ENCODE results near the gene DDX27. TPM values are rescaled to one million over a fixed set of nuclear protein-coding genes. Genes with fewer than 3 reads are reported as not detected.
A peak's percentile ranks its signal among the peaks of the same experiment; 100 is the strongest.

DDX27 gene
- total RNA-seq, 2 donors from 2014 or later, result 10.2 to 20.6 TPM

DNA sequence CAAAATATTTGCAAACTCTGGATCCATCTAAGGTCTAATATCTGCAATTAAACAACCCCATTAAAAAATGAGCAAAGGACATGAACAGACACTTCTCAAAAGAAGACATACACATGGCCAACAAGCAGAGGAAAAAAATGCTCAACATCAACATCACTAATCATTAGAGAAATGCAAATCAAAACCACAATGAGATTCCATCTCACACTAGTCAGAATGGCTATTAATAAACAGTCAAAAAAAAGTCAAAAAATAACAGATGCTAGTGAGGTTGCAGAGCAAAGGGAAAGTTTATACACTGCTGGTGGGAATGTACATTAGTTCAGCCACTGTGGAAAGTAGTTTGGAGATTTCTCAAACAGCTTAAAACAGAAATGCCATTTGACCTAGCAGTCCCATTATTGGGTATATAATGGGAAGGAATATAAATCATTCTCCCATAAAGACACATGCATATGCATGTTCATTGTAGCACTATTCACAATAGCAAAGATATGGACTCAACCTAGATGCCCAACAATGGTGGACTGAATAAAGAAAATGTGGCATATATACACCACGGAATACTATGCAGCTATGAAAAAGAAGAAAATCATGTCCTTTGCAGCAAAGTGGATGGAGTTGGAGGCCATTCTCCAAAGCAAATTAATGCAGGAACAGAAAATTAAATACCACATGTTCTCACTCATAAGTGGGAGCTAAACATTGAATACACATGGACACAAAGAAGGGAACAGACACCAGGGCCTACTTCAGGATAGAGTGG lies 49.6 kb downstream of the DDX27 start:
- no peak for DNase-seq (ENCODE audit: low spot score)
- H3K27ac ChIP-seq, result no peak overlapping the region
- TF ChIP-seq, protein P1, sequence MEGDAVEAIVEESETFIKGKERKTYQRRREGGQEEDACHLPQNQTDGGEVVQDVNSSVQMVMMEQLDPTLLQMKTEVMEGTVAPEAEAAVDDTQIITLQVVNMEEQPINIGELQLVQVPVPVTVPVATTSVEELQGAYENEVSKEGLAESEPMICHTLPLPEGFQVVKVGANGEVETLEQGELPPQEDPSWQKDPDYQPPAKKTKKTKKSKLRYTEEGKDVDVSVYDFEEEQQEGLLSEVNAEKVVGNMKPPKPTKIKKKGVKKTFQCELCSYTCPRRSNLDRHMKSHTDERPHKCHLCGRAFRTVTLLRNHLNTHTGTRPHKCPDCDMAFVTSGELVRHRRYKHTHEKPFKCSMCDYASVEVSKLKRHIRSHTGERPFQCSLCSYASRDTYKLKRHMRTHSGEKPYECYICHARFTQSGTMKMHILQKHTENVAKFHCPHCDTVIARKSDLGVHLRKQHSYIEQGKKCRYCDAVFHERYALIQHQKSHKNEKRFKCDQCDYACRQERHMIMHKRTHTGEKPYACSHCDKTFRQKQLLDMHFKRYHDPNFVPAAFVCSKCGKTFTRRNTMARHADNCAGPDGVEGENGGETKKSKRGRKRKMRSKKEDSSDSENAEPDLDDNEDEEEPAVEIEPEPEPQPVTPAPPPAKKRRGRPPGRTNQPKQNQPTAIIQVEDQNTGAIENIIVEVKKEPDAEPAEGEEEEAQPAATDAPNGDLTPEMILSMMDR (IDR thresholded peaks at IDR 0.05), result no peak
- no peaks in the 10 kb centered on the region for H3K27me3 ChIP-seq
- no peak overlapping the region for H3K4me3 ChIP-seq
- H3K36me3 ChIP-seq, result peaks cover 74% of the 10 kb centered on the region
- H3K9me3 ChIP-seq, result no peaks in the 10 kb centered on the region
- peaks cover 0 to 62% of the 10 kb centered on the region in 2 donors for H3K4me1 ChIP-seq

DNA sequence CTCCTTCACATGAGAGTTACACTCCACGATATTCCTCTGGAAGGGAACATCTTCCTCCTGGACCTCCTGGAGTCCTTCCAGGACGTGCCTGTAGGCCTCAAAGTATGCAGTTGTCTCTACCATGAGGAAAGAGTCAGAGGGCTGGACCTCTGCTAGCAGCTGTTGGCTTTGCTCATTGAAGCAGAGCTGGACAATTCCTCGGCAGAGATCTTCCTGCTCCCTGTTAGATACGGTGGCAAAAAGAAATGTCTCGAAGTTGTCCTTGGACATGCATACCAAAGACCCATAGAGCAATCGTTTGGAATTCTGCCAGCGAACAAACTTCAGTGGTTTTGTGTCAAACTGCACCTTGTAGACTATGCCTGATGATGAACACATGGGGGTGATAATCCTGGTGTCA lies 51.0 kb downstream of the DDX27 start:
- peak overlapping the region in 1 of 2 donors; percentile 7 for H3K4me3 ChIP-seq
- TF ChIP-seq, protein P1 (IDR thresholded peaks at IDR 0.05), result no peak
- H3K27ac ChIP-seq, result no peak overlapping the region
- DNase-seq (ENCODE audit: low spot score), result no peak
- H3K27me3 ChIP-seq, result no peaks in the 10 kb centered on the region
- peaks cover 0 to 66% of the 10 kb centered on the region in 2 donors for H3K4me1 ChIP-seq
- H3K9me3 ChIP-seq, result no peaks in the 10 kb centered on the region
- peaks cover 69% of the 10 kb centered on the region for H3K36me3 ChIP-seq

DNA sequence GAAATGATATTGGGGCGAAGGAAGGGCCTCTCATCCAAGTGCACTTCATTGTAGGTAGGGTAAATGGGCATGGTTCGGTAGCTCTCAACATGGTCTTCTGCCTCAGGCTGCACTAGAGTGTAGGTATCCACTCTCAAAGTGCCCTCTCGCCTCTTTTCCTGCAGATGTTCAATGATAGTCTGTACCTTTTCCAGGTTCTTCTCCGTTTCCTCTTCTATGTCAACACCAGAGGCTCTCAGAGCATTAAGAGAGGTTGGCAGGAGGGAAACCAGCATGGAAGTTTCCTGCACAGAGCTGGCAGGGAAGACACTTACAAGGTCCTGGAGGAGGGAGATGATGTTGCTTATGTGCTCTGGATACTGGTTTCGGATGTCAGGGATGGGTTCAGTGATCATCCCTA lies 51.5 kb downstream of the DDX27 start:
- TF ChIP-seq, protein P1 (IDR thresholded peaks at IDR 0.05), result no peak
- H3K27ac ChIP-seq, result no peak overlapping the region
- peaks cover 0 to 68% of the 10 kb centered on the region in 2 donors for H3K4me1 ChIP-seq
- H3K4me3 ChIP-seq, result no peak overlapping the region
- no peaks in the 10 kb centered on the region for H3K9me3 ChIP-seq
- H3K36me3 ChIP-seq, result peaks cover 64% of the 10 kb centered on the region
- no peaks in the 10 kb centered on the region for H3K27me3 ChIP-seq
- DNase-seq (ENCODE audit: low spot score), result no peak

GRCh38 chr20:49272654-49273053 lies 53.4 kb downstream of the DDX27 start:
- H3K36me3 ChIP-seq, result peaks cover 53% of the 10 kb centered on the region
- no peaks in the 10 kb centered on the region for H3K9me3 ChIP-seq
- H3K27ac ChIP-seq, result no peak overlapping the region
- H3K4me1 ChIP-seq, result peaks cover 0 to 64% of the 10 kb centered on the region in 2 donors
- no peaks in the 10 kb centered on the region for H3K27me3 ChIP-seq
- DNase-seq (ENCODE audit: low spot score), result no peak
- TF ChIP-seq, protein P1 (IDR thresholded peaks at IDR 0.05), result no peak
- H3K4me3 ChIP-seq, result no peak overlapping the region

DNA sequence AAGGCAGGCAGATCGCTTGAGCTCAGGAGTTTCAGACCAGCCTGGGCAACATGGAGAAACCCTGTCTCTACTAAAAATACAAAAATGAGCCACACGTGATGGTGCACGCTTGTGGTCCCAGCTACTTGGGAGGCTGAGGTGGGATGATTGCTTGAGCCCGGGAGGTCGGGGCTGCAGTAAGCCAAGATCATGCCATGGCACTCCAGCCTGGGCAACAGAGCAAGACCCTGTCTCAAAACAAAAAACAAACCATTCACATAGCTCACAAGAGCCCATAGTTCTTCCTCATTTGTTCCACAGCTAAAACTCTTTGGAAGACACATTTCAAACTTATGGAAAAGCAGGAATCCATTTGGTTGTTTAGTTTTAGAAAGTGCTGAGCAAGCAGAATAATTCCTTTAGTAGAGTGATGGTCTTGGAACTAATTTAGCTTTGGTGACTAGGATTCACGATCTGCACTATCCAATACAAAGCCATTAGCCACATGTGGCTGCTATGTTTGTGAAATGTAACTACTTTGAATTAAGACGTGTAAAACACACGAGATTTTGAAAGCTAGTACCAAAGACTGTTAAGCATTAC lies 54.6 kb downstream of the DDX27 start:
- no peak overlapping the region for H3K27ac ChIP-seq
- peaks cover 0 to 58% of the 10 kb centered on the region in 2 donors for H3K4me1 ChIP-seq

More for the DNA sequence above, 54.6 kb downstream of the DDX27 start:
- TF ChIP-seq, protein P1 (IDR thresholded peaks at IDR 0.05), result no peak
- no peaks in the 10 kb centered on the region for H3K27me3 ChIP-seq
- H3K36me3 ChIP-seq, result peaks cover 51% of the 10 kb centered on the region
- no peak for DNase-seq (ENCODE audit: low spot score)
- H3K4me3 ChIP-seq, result no peak overlapping the region
- H3K9me3 ChIP-seq, result no peaks in the 10 kb centered on the region

Measured in right atrium auricular region (tissue), 2 donors.